Activated CD4-positive, alpha-beta T cell treated with anti-CD3 and anti-CD28 coated beads, Interleukin-2, amount 50 U/mL, for 24 hours (primary cell): ENCODE measurements around the gene MRAP2.

Experiments
- DNase-seq, 2 donors: peaks; one replicate each; pipeline ENCODE4 v3.0.0-alpha.2; 2020; ENCODE audit warnings: low read depth in 1 of 2, low spot score in 1 of 2

The MRAP2 gene, protein sequence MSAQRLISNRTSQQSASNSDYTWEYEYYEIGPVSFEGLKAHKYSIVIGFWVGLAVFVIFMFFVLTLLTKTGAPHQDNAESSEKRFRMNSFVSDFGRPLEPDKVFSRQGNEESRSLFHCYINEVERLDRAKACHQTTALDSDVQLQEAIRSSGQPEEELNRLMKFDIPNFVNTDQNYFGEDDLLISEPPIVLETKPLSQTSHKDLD

DNA sequence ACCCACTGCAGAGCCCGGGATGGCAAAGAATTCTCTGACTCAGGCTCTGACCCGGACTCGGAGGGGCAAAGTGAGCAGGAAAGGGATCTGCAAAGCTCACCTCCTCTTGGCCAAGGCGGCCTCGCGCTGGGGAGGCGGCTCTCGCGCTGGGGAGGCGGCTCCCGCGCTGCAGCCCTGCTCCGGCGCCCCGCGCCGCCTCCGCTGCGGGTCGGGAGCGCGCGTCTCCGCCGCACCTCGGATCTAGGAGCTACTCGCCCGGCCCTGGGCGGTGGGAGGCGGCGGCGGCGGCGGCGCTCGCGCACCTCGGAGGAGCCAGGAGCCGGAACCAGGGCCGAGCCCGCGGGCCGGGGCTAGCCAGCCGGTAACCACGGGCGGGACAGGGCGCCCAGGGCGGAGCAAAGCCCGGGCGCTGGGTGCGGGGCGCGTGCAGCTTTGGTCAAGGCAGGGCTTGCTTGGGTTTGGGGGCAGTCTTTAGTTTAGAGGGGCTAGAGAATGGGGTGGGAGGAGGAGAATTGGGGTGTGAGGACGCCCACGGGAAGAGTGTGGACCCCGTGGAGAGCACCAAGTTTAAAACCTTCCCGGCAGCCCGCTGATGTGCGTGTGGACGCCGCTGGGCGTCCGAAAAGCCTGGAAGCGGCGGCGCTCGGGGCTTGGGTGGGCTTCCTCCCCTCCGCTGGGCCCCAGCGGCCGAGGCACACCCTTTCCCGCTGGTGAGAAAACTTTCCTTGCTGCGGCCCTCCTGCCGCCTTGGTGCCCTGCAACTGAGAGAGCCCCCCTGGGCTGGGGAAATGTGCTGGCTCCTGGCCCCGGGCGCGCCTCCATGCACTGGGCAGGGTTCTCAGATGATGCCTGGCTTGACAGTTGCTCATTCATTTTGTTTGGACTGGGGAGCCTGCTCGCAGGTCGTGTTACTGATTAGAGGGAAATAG is at the start of gene MRAP2:
TSS of gene MRAP2 (plus strand) at position 250 of the 929 bp plus-strand sequence. CDS start 21,547 bp downstream, outside the sequence.
- no peak for DNase-seq

DNA sequence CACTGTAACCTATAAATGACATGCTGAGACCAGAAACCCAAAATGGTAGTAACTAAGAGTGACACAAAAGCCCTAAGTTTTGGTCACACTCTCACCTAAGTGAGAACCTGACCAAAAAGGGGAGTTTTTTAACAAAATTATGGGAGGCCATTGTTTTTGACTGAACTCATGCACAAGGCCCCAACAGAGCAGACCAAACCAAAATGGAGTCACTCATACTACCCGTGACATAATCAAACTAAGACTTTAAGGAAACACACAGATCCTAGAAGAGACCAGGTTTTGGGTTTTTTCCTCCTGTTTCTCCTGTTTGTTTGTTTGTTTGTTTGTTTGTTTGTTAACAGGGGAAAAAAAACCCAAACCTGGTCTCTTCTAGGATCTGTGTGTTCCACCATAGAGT is 49.2 kb upstream of the MRAP2 start:
- no peak for DNase-seq

DNA sequence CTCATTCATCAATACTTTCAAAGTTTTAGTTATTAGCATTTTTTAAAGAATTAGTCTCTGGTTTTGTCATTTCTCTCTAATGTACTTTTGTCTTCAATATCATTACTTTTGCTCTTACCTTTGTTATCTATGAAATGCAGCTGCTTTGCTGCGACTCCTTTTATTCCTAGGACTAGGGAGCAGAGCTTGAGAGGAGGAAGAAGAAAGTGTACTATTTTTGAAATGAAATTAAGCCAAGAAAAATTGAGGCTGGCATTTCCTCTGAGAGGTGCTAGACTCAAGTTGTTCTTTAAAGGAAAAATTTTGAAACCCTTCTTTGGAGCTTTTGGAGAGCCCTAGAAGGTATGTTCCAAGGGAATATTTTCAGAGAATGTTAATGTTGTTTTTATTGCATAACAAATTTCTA is 48.3 kb upstream of the MRAP2 start:
- no peak for DNase-seq

DNA sequence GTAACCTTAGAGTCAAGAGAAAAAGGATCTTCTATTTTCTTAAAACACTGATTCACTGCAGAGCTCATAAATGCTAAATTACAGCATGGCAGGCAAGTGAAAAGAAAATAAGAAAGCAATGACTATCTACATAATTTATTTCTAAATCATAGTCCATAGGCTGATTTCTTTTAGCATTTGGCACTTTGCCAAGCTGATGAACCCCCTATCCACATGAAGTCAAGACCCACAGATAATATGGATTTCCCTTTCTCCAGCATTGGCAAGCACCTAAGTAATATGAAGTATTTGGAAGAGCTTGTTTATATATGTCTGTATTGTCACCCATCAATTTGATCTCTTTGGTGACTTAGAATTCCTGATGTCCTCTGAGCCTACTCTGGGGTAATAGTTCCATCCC is 47.9 kb upstream of the MRAP2 start:
- no peak for DNase-seq

DNA sequence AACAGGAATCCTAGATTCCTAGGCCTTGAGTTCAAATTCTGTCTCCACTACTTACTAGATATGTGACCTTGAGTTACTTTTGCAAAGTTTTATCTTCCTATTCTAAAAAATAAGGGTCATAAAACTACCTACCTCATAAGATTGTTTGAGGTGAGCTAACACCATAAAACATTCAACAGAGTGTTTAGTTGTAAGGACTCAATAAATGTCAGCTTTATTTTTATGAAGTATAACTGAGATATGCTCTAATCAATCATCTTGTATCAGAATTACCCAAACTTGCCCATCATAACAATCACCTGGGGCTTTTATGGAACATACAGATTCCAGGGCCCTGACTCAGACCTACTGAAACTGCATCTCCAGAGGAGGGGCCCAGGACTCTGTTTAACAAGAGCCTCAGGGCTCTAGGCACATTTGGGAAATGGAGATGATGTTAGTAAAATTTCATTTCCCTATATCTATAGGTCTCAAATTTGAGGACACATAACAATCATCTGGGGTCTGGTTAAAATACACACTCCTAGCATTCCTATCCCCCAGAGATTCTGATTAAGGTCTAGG is 35.5 kb upstream of the MRAP2 start:
- DNase-seq, result no peak

DNA sequence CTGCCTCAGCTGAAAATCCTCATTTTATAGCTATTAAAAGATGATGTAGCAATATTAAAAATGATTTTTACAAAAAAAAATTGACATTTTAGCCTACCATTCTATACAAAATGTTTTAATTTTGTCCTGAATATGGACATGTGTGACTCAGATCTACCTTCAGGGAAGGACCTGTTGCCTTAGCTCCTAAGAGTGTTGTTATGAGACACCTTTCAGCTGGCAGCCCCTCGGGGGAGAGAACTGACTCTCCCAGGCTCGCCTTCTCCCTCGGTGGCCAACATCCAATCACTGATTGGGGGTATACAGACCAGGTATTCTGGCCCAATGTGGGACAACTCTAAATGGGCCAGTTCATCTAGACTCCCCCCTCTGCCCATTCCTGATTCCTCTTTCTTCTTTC is 32.5 kb upstream of the MRAP2 start:
- DNase-seq, result no peak

DNA sequence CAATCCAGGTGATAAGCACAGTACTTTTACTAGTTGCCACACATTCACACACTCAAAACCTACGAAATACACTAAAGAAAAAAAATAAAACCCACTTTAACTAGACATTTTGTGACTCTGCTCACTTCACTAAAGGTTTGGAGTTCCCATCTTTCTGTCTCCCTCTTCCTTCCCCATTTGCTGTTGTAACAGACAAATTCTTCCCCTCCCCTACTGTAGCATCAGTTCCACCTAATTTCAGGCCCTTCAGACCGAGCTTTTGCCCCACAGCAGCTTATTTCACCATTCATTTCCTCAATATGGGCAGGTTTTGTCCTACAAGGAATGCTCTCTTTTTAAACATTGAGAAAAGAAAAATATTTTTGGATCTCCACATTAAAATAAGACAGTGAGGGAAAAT is 31.3 kb upstream of the MRAP2 start:
- DNase-seq, result no peak

DNA sequence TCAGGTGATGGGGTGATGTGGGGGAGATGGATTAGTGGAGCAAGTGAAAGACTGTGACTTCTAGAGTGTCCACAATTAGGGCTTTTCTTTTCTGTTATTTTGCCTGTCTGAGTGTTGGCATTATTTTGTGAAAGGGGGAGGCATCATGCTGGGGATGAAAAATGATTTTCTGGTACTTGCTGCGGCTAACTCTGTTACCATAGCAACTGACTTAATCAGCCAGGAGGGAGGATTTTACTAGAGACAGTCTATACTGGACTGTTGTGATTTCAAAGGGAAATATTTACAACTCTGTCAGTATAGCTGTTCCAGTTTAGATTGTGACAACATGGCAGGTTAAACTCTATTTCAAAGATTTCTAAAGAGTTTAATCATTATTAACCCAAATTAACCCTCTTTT is 30.4 kb upstream of the MRAP2 start:
- no peak for DNase-seq

DNA sequence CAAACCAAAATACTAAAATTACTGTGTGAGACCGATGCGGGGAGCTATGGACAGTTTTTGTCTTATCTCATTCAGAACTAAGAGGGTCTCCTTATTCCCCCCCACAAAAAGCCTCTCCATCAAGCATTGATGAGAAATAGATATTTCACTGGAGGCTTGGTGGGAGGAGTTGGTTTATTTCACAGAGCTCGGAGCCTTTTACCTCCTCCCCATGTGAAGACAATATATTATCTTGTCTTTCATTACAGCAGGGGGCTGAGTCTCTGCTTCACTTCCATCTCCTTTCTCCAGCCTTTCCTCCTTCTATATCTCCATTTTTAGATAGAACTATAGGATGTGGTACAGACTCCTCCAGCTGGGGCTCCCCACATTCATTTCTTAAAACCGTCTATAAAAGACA is 29.9 kb upstream of the MRAP2 start:
- DNase-seq, result no peak

DNA sequence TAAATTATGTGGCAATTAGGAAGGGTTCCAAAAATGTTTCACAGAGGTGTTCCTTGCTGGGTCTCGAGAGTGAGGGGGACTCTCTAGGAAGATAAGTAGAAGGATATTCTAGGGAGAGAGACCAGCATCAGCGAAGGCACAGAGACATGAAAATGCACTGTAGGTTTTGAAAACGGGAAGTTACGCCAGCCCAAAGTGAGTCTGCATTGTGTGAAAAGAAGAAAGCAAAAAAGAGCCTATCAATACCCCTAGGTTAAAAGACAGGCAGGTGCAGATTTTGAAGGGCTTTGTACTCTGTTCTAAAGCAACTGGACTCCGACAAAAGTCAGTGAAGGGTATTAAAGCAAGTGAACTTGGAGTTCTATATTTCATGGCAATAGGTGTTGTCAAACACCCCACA is 25.7 kb upstream of the MRAP2 start:
- no peak for DNase-seq

DNA sequence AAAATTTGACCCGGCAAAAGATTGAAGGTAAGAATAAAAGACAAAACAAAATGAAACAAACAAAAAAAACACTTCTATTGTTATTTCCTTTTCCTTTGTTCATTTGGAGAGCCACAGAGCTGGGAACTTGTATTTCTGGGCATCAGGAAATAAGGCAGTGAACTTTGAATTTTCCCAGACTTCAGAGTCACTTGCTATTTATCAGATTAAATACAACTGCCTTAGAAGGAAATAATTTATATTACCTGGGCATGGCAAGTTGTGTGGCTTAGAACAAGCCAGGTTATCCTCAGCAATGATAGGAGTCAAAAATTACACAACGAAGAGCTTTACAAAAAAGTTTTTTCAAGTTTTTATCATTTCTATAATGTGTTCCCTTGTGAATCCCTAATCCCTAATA is 20.2 kb upstream of the MRAP2 start:
- no peak for DNase-seq

DNA sequence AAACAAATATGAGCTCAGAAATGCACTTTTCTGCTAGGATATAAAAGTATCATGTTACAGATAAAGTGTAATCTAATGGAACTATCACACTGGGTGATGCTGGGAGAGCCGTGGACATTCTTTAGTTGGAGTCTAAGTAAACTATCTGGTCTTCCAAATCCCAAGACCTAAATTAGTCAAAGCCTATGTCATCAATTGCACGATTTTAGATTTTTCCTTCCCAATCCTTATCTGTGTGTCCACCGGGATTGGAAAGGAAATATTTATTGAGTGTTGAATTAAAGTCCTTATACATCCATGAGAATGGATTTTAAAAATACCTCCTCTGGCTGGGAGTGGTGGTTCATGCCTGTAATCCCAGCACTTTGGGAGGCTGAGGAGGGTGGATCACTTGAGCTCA is 19.6 kb upstream of the MRAP2 start:
- DNase-seq, result no peak

DNA sequence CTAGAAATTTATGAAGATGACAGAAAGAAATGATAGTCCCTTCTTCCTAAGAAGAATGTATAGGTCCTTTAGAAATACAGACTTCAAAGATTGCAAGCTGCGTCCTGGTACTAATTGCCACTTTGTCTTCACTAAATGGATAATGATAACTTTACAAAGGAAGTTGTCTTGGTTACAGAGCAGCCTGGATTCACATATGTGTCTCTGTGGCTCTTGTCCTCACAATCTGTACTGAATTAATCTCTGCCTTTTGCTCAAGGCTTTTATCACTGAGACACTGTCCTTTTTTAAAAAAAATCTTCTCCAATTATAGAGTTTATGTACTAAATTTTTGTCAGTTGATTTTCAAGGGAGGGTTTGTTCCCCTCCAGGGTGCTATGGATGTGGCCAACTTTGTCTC is 17.5 kb upstream of the MRAP2 start:
- DNase-seq, result no peak

DNA sequence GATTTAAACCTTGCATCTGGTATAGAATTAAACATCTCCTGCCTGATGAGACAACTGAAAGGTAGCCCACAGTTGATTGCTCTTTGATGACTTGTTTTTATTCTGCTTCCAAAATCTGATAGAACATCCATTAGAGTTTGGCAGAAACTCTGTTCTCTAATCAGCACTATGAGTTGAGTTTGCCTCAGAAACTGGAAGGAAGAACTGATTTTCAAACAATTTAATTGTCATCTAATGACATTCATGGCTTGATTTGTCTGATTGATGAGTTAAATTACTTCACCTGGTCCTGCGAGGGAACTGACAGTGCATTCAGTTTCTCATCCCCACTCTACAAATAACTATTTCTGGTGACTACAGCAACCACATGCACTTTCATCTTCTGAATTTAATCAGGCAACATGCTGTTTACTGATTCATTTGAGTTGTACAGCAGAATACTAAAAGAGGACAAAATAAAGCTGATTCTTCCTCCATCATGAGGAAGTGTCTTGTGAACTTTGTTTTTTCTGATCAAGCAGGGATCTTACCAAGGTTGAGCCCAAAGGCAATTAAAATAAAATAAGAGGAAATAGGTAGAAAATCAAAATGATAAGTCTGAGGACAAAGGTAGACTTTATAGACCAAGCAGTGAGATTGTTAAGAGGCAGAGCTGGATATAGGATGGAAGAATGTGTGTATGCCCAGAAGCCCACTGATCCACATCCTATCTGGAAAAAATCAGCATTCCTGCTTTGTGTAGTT is 15.7 kb upstream of the MRAP2 start:
- DNase-seq, result no peak

DNA sequence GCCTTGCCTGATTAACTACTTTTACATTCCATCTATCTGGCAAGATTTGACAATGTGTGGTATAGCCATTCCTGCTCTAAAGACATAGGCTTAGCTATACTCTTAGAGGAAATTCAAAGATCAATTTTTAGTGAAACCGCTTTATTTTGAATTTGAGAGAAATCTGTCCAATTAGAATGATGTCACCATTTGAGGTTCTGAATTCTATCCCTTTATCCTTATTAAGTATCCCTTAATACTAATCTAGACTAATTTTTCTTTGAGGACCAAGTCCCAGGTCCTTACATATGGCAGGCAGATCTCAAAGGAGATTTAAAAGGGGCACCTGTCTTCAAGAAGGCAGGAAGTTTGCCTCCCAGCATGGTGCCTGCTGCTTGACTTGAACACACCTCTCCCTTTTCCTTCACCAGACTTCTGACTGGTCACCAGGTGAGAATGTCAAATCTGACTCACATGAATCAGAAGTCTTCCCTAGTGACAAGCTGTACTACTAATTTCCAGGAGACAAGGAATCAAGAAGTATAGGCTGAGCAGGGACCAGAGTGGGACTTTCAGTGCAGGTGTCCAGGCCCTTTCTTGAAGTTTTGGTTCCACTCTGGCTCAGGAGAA is 15.0 kb upstream of the MRAP2 start:
- DNase-seq, result no peak

DNA sequence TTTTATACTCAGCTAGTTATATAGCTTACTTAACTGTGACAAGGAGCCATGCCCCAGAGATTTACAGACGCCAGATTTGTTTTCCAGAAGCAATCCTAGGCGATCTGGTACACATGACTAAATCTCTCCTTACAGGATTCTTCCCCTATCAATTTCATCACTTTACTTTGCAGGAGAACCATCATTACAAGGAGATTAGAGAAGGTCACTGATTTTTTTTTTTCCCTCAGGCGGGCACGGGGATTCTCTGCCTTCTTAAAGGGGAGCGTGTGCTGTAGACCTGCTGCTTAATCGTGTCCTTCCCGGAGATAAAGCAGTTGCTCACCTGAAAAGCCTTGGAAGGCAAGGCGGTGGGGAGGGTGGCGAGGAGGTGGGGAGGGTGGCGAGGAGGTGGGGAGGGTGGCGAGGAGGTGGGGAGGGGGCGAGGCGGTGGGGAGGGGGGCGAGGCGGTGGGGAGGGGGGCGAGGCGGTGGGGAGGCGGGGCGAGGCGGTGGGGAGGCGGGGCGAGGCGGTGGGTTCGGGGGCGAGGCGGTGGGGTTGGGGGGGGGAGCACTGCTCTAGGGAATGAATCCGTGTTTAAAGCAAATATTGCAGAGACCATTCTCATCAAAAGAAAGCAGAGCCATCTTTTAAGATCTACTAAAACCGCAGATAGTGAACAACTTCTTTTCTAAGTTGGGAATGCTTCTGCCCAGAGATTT is 14.3 kb upstream of the MRAP2 start:
- DNase-seq, result no peak

DNA sequence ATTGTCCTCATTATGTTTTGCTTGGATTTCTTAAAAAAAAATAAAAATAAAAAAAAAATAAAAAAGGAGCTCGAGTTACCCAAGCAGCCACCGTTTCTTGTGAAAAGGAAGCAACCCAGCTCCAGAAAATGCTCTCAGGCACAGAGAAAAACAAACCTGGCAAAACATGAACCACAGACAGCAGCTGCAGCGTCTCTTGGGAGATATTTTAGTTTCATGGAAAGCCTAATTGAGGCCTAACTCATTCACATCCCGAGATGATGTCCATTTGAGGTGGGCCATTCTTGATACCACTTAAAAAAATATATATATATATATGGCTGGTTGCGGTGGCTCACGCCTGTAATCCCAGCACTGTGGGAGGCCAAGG is 13.7 kb upstream of the MRAP2 start:
- no peak for DNase-seq

DNA sequence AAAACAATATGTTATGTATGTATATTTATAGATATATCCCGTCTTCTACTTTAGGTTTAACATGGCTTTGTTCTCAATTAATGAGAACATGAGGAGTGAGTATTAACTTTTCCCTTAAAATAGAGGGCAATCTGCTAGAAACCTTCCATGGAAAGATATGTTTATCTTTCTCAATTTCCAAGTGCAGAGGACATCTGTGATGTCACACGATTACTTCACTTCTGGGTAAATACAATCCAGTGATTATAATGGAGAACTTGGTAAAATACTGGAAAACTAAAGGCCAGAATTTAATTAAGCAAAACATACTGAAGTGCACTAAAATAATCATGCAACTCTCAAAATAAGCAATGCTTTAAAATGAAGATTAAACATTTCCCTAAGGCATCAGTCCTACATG is 11.9 kb upstream of the MRAP2 start:
- DNase-seq, result no peak

DNA sequence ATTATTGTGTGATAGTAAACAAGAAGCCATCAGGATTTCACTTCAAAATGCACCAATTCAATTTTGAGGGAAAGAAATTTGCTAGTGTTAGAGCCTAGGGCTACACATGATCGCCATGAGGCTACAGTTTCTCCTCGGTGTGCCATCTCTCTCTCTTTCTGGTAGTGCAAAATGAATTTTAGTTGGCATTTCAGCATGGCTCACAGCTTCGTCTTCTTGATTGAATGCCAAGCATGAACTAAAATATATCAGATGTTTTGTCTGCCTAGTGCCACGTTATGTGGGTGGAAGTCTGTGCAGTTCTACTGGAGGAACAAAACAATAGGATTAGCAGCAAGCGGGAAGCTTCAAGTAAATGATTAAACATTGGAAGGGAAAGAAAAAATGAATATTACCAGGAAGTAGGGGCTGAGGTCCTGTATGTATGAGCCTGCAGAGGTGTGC is 6.8 kb upstream of the MRAP2 start:
- no peak for DNase-seq

DNA sequence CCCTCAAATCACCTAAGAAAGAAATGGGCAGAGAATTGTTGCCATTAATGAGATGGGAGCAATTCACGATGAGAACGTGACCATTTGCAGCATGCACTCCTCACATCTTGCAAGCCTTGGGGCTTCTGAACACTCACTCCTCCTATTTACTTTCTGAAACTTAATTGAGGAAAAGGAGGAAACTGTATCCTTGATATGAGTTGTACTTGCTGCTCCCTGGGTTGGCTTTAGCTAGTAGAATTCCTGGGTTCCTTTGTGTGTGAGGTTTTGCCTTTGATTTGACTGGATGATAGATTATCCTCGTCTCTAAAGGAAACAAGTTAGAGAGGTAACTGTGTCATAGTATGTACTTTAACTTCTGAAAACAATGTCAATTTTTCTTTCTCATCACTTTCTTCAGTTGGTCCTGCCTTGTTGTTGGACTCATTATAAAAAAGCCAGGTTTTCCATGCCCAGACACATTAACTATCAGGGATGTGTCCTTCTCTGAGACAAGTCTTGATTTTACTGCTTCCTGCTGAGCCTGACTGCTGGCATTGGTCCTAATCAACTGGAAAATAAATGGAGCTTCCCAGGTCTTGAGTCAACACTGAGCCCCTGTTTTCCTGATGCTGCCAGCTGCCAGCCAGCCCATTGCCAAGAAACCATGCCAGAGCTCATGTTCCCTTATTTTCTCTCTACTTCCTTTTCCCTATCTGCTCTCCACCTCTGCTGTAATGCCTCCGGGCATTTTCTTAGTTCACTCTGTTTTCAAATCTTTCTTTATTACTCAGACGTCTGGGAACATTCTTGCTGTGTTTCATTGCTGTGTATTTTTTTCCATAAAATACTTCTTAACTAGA is 6.0 kb upstream of the MRAP2 start:
- DNase-seq, result no peak
